SK-N-SH treated with all-trans-retinoic acid at 6 μM for 48 hours (cell line): Measurements from ENCODE around the gene GIPC1.

Experiments
- ATAC-seq: fragments of 200-7000 bp; cut with Tn5 transposase; 3 replicates; pipeline ENCODE4 v1.9.1; 2020; ENCODE audit warnings: mild to moderate bottlenecking, moderate library complexity
- ARNTL ChIP-seq: fragments of 450-650 bp; formaldehyde crosslinking; IDR thresholded peaks from 2 replicates; pipeline ENCODE4 v1.5.0; 2020; ENCODE audit warnings: low read depth, mild to moderate bottlenecking, moderate library complexity, borderline replicate concordance
- BACH2 ChIP-seq: fragments of 250-450 bp; sonication (Bioruptor Pico); IDR thresholded peaks from 2 replicates; pipeline ENCODE4 v1.9.0; 2021; ENCODE audit warnings: mild to moderate bottlenecking, borderline replicate concordance
- GLIS3 ChIP-seq: fragments of 250-450 bp; sonication (Bioruptor Pico); IDR thresholded peaks from 2 replicates; pipeline ENCODE4 v1.5.0; 2020; ENCODE audit warnings: mild to moderate bottlenecking, moderate library complexity
- OSR1 ChIP-seq: fragments of 250-450 bp; sonication (Bioruptor Pico); IDR thresholded peaks from 2 replicates; pipeline ENCODE4 v1.8.0; 2022; ENCODE audit warnings: moderate library complexity, mild to moderate bottlenecking, inconsistent platforms
- POU6F1 ChIP-seq: fragments of 250-450 bp; sonication (Bioruptor Pico); IDR thresholded peaks from 2 replicates; pipeline ENCODE4 v1.8.0; 2021; ENCODE audit warnings: low read depth, mild to moderate bottlenecking, moderate library complexity, borderline replicate concordance
- PPARA ChIP-seq: fragments of 250-450 bp; sonication (Bioruptor Pico); IDR thresholded peaks from 2 replicates; pipeline ENCODE4 v1.5.0; 2020; ENCODE audit warnings: mild to moderate bottlenecking, borderline replicate concordance
- SNAI2 ChIP-seq: fragments of 250-450 bp; sonication (Bioruptor Pico); IDR thresholded peaks from 2 replicates; pipeline ENCODE4 v1.5.0; 2020; ENCODE audit warnings: mild to moderate bottlenecking, moderate library complexity
- TSHZ2 ChIP-seq: fragments of 250-450 bp; sonication (Bioruptor Pico); IDR thresholded peaks from 2 replicates; pipeline ENCODE4 v1.5.0; 2020; ENCODE audit warnings: mild to moderate bottlenecking, moderate library complexity
- ZC3H10 ChIP-seq: fragments of 250-450 bp; sonication (Bioruptor Pico); IDR thresholded peaks from 2 replicates; pipeline ENCODE4 v1.5.1; 2021; ENCODE audit warnings: mild to moderate bottlenecking, moderate library complexity
- ZFP3 ChIP-seq: fragments of 250-450 bp; sonication (Bioruptor Pico); IDR thresholded peaks from 2 replicates; pipeline ENCODE4 v1.5.0; 2020; ENCODE audit warnings: mild to moderate bottlenecking, moderate library complexity
- ZFP30 ChIP-seq: fragments of 450-650 bp; formaldehyde crosslinking; IDR thresholded peaks from 2 replicates; pipeline ENCODE4 v1.5.0; 2022; ENCODE audit warnings: mild to moderate bottlenecking, moderate library complexity
- ZNF70 ChIP-seq: fragments of 450-650 bp; formaldehyde crosslinking; IDR thresholded peaks from 2 replicates; pipeline ENCODE4 v1.5.0; 2020; ENCODE audit warnings: mild to moderate bottlenecking, moderate library complexity
- ZNF8 ChIP-seq: fragments of 450-650 bp; formaldehyde crosslinking; IDR thresholded peaks from 2 replicates; pipeline ENCODE4 v1.5.0; 2020; ENCODE audit warnings: mild to moderate bottlenecking, moderate library complexity
- TF ChIP-seq, protein P1 (sequence below): fragments of 250-450 bp; sonication (Bioruptor Pico); IDR thresholded peaks from 2 replicates; pipeline ENCODE4 v1.8.0; 2020; ENCODE audit warnings: mild to moderate bottlenecking, moderate library complexity, borderline replicate concordance
- TF ChIP-seq, protein P2 (sequence below): fragments of 250-450 bp; sonication (Bioruptor Pico); IDR thresholded peaks from 2 replicates; pipeline ENCODE4 v1.5.1; 2021; ENCODE audit warnings: mild to moderate bottlenecking, moderate library complexity
- TF ChIP-seq, protein P3 (sequence below): fragments of 250-450 bp; sonication (Bioruptor Pico); IDR thresholded peaks from 2 replicates; pipeline ENCODE4 v1.5.1; 2020; ENCODE audit warnings: low read depth, mild to moderate bottlenecking, moderate library complexity

Gene GIPC1

GRCh38 chr19:14450876-14451275 lies 45.1 kb downstream of the GIPC1 start:
- TF ChIP-seq, protein P1, sequence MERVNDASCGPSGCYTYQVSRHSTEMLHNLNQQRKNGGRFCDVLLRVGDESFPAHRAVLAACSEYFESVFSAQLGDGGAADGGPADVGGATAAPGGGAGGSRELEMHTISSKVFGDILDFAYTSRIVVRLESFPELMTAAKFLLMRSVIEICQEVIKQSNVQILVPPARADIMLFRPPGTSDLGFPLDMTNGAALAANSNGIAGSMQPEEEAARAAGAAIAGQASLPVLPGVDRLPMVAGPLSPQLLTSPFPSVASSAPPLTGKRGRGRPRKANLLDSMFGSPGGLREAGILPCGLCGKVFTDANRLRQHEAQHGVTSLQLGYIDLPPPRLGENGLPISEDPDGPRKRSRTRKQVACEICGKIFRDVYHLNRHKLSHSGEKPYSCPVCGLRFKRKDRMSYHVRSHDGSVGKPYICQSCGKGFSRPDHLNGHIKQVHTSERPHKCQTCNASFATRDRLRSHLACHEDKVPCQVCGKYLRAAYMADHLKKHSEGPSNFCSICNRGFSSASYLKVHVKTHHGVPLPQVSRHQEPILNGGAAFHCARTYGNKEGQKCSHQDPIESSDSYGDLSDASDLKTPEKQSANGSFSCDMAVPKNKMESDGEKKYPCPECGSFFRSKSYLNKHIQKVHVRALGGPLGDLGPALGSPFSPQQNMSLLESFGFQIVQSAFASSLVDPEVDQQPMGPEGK (CRISPR knock-in tag) = no peak
- no peak for TF ChIP-seq BACH2 (CRISPR knock-in tag)
- TF ChIP-seq, protein P2, sequence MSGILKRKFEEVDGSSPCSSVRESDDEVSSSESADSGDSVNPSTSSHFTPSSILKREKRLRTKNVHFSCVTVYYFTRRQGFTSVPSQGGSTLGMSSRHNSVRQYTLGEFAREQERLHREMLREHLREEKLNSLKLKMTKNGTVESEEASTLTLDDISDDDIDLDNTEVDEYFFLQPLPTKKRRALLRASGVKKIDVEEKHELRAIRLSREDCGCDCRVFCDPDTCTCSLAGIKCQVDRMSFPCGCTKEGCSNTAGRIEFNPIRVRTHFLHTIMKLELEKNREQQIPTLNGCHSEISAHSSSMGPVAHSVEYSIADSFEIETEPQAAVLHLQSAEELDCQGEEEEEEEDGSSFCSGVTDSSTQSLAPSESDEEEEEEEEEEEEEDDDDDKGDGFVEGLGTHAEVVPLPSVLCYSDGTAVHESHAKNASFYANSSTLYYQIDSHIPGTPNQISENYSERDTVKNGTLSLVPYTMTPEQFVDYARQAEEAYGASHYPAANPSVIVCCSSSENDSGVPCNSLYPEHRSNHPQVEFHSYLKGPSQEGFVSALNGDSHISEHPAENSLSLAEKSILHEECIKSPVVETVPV (CRISPR knock-in tag) = no peak
- no peak for TF ChIP-seq ARNTL
- TF ChIP-seq, protein P3, sequence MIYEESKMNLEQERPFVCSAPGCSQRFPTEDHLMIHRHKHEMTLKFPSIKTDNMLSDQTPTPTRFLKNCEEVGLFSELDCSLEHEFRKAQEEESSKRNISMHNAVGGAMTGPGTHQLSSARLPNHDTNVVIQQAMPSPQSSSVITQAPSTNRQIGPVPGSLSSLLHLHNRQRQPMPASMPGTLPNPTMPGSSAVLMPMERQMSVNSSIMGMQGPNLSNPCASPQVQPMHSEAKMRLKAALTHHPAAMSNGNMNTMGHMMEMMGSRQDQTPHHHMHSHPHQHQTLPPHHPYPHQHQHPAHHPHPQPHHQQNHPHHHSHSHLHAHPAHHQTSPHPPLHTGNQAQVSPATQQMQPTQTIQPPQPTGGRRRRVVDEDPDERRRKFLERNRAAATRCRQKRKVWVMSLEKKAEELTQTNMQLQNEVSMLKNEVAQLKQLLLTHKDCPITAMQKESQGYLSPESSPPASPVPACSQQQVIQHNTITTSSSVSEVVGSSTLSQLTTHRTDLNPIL (CRISPR knock-in tag) = no peak
- no peak for TF ChIP-seq PPARA (CRISPR knock-in tag)
- no peak for ATAC-seq

DNA sequence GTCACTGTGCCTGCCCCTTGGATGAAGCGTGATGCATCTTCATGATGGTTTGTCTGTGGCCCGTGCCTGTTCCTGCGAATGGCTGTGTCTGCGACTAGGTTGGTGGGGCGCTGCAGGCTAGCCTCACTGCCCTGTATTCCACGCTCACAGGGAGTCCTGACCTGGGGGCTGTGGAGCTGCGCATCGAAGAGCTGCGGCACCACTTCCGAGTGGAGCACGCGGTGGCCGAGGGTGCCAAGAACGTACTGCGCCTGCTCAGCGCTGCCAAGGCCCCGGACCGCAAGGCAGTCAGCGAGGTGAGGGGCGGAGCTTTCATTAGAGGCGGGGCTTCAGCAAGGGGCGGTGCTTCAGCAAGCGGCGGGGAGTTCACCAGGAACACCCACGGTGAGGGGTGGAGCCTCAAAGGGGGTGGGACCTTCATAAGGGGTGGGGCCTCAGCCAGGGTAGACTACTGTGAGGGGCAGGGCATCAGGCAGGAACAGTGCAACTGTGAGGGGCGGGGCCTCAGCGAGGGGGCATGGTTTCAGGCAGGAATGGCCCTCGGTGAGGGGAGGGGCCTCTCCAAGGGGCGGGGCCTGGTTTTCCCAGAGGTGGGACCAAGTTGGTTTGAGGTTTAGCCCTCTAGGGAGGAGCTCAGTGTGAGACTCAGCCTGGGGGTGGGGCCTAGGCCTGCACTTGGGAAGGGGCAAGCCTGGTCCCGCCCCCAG lies 45.6 kb downstream of the GIPC1 start:
- peak; percentile 95 for ATAC-seq
- TF ChIP-seq ZFP30 (CRISPR knock-in tag) (no peak), POU6F1 (no peak), ZFP3 (CRISPR knock-in tag) (no peak), PPARA (CRISPR knock-in tag) (no peak), ZC3H10 (CRISPR knock-in tag) (no peak), TSHZ2 (CRISPR knock-in tag) (no peak), GLIS3 (CRISPR knock-in tag) (no peak), ARNTL (no peak), ZNF70 (CRISPR knock-in tag) (no peak), ZNF8 (CRISPR knock-in tag) (no peak), OSR1 (no peak), SNAI2 (CRISPR knock-in tag) (no peak)
- TF ChIP-seq, protein P1 (CRISPR knock-in tag) = no peak
- TF ChIP-seq, protein P2 (CRISPR knock-in tag) = no peak
- TF ChIP-seq, protein P3 (CRISPR knock-in tag) = no peak
